HEK293 (cell line): ENCODE data around the gene CLCNKA.

Experiments
- BCL11A ChIP-seq: fragments of 450-650 bp; formaldehyde crosslinking; IDR thresholded peaks from 2 replicates; pipeline ENCODE4 v1.5.1; 2016; ENCODE audit warnings: low read depth, missing biosample characterization, missing genetic modification characterization
- CTCF ChIP-seq: fragments of 450-650 bp; formaldehyde crosslinking; IDR thresholded peaks from 2 replicates; pipeline ENCODE4 v1.5.1; 2016; ENCODE audit warnings: missing biosample characterization, missing genetic modification characterization
- OSR2 ChIP-seq: fragments of 450-650 bp; formaldehyde crosslinking; IDR thresholded peaks from 2 replicates; pipeline ENCODE4 v1.5.1; 2016; ENCODE audit warnings: missing biosample characterization, missing genetic modification characterization
- SALL2 ChIP-seq: fragments of 450-650 bp; formaldehyde crosslinking; IDR thresholded peaks from 2 replicates; pipeline ENCODE4 v1.5.0; 2017; ENCODE audit warnings: missing biosample characterization, mild to moderate bottlenecking, missing genetic modification characterization, borderline replicate concordance
- SP2 ChIP-seq: fragments of 450-650 bp; formaldehyde crosslinking; IDR thresholded peaks from 2 replicates; pipeline ENCODE4 v1.5.1; 2016; ENCODE audit warnings: missing biosample characterization, missing genetic modification characterization
- YY1 ChIP-seq: fragments of 450-650 bp; formaldehyde crosslinking; IDR thresholded peaks from 2 replicates; pipeline ENCODE4 v1.5.1; 2018; ENCODE audit warnings: missing biosample characterization, missing genetic modification characterization
- ZFP3 ChIP-seq: fragments of 450-650 bp; formaldehyde crosslinking; IDR thresholded peaks from 2 replicates; pipeline ENCODE4 v1.5.1; 2016; ENCODE audit warnings: low read depth, missing biosample characterization, missing genetic modification characterization
- ZNF24 ChIP-seq: fragments of 450-650 bp; formaldehyde crosslinking; IDR thresholded peaks from 2 replicates; pipeline ENCODE4 v1.5.1; 2016; ENCODE audit warnings: missing biosample characterization, missing genetic modification characterization
- ZNF362 ChIP-seq: fragments of 450-650 bp; formaldehyde crosslinking; IDR thresholded peaks from 2 replicates; pipeline ENCODE4 v1.5.1; 2016; ENCODE audit warnings: missing biosample characterization, missing genetic modification characterization
- ZNF571 ChIP-seq: fragments of 450-650 bp; formaldehyde crosslinking; IDR thresholded peaks from 2 replicates; pipeline ENCODE4 v1.5.0; 2017; ENCODE audit warnings: missing biosample characterization, missing genetic modification characterization
- ZNF645 ChIP-seq: fragments of 450-650 bp; formaldehyde crosslinking; IDR thresholded peaks from 2 replicates; pipeline ENCODE4; 2016; ENCODE audit warnings: missing biosample characterization, missing genetic modification characterization

GRCh38 chr1:16020325-16020724, 1.5 kb upstream of the CLCNKA start:
- TF ChIP-seq CTCF (no peak), ZNF362 (no peak), YY1 (tag by site-specific recombination) (no peak), OSR2 (tag by site-specific recombination) (no peak), BCL11A (tag by site-specific recombination) (no peak), ZNF571 (tag by site-specific recombination) (no peak), ZFP3 (no peak), SP2 (tag by site-specific recombination) (no peak), SALL2 (tag by site-specific recombination) (no peak), ZNF645 (tag by site-specific recombination) (no peak), ZNF24 (no peak)
